Transverse colon (tissue), 4 donors: ENCODE data around the gene MAP4K1. TPM values are rescaled to one million over a fixed set of nuclear protein-coding genes. Genes with fewer than 3 reads are reported as not detected.

Source experiments
- DNase-seq: peaks from one replicate; pipeline ENCODE4 v3.0.0-alpha.2; 2019
- H3K27ac ChIP-seq, 4 donors: fragments of 200-600 bp; sonication (generic); 2 replicates each; pipeline ENCODE4 v1.5.1; 2016 to 2018; ENCODE audit warnings: inconsistent platforms in 4 of 4
- H3K27me3 ChIP-seq: fragments of 200-600 bp; sonication (generic); 2 replicates; pipeline ENCODE4 v1.5.1; 2017; ENCODE audit warnings: inconsistent platforms
- H3K36me3 ChIP-seq, 4 donors: fragments of 200-600 bp; sonication (generic); 2 replicates each; pipeline ENCODE4 v1.5.1; 2017 to 2019; ENCODE audit warnings: inconsistent platforms in 4 of 4
- H3K4me1 ChIP-seq, 4 donors: fragments of 200-600 bp; sonication (generic); 2 replicates each; pipeline ENCODE4 v1.5.1; 2017 to 2020; ENCODE audit warnings: inconsistent platforms in 4 of 4
- H3K4me3 ChIP-seq, 4 donors: fragments of 200-600 bp; sonication (generic); 1 replicate in 1 of 4; 2 replicates in 3 of 4; pipeline versions ENCODE4 v1.5.1 to v1.6.1; 2017 to 2019; ENCODE audit warnings: inconsistent platforms in 4 of 4
- H3K9me3 ChIP-seq, 2 donors: fragments of 200-600 bp; sonication (generic); 2 replicates each; pipeline ENCODE4 v1.5.1; 2017 to 2019; ENCODE audit warnings: inconsistent platforms in 2 of 2
- CTCF ChIP-seq, 5 experiments: fragments of 200-600 bp in 3 of 5; fragments of 450-650 bp in 2 of 5; sonication (generic) in 3 of 5; IDR thresholded peaks; 1 replicate in 2 of 5; 2 replicates in 3 of 5; pipeline ENCODE4 v1.5.1; 2016 to 2017; ENCODE audit warnings: antibody characterized with exemption in 5 of 5, inconsistent platforms in 3 of 5, mild to moderate bottlenecking in 2 of 5, moderate library complexity in 1 of 5
- EP300 ChIP-seq: sonication (generic); formaldehyde crosslinking; IDR thresholded peaks from one replicate; pipeline ENCODE4 v1.6.1; 2017; ENCODE audit warnings: antibody characterized with exemption, low read depth
- POLR2A ChIP-seq: fragments of 450-650 bp; IDR thresholded peaks from one replicate; pipeline ENCODE4 v1.6.1; 2016; ENCODE audit warnings: antibody characterized with exemption, mild to moderate bottlenecking, moderate library complexity
- POLR2AphosphoS5 ChIP-seq, 3 donors: sonication (generic); formaldehyde crosslinking; IDR thresholded peaks; one replicate each; pipeline ENCODE4 v1.6.1; 2016; ENCODE audit warnings: antibody characterized with exemption in 3 of 3
- WGBS, 2 donors: methylation state at CpG; one replicate each; pipeline ENCODE4 v1.1.5; 2018; ENCODE audit warnings: low coverage in 1 of 2; 5-methylcytosine and 5-hydroxymethylcytosine counted together
- in situ Hi-C, 4 donors: fragments of 200-750 bp; cut with MboI; loops; one replicate each; pipeline versions ENCODE4 v1.15.0 to v1.15.1; 2017; ENCODE audit warnings: low sequenced_read_pairs in 3 of 4, low pct_ligation_motif_present in 1 of 4, low pct_unique_long_range_greater_than_20kb in 1 of 4
- intact Hi-C: fragments of 100-400 bp; cut with DNase I; formaldehyde crosslinking; loops from one replicate; pipeline ENCODE4 v1.15.1; 2023; ENCODE audit warnings: low total_unique reads
- total RNA-seq, 4 donors: library from RNA; depleted of rRNA; stranded (reverse); fragments of >200 nt; gene quantifications; one replicate each; pipeline ENCODE4 v1.1.0, GENCODE V29; 2016

MAP4K1 gene
- total RNA-seq, 4 donors from 2014 or later = 4.0 to 49.0 (median 11.1) TPM; not detected in 1

- intact Hi-C loops = no loop called here
- no peaks in the 10 kb centered on the region for H3K9me3 ChIP-seq
- no peak overlapping the region for H3K4me3 ChIP-seq
- H3K4me1 ChIP-seq = peaks cover 0 to 11% (median 1%) of the 10 kb centered on the region in 4 donors
- TF ChIP-seq POLR2A (no peak), EP300 (no peak), CTCF (IDR thresholded peaks at IDR 0.05) (no peak), POLR2AphosphoS5 (IDR thresholded peaks at IDR 0.05) (no peak)
- in situ Hi-C loops = loop anchor here in 2 of 4 donors (10.0 to 25.0 kb wide), 3 partner anchors 71 to 394 kb away; partner anchors contain the start of genes EIF3K (in 1 of the 2), MAP4K1 (in 1 of the 2), MRPS12 (in 1 of the 2) and SARS2 (in 1 of the 2)
- DNase-seq = no peak
- H3K36me3 ChIP-seq = no peaks in the 10 kb centered on the region
- H3K27me3 ChIP-seq = no peaks in the 10 kb centered on the region
- 84% methylated on average over 19 of the region's 19 CpGs; no CpG with 5 or more reads in 1 of the 2 donors for WGBS, 2 donors
- no peak overlapping the region for H3K27ac ChIP-seq
Measured at GRCh38 chr19:38543286-38543806, 74.4 kb downstream of the MAP4K1 start.

GRCh38 chr19:38542040-38542439 lies 75.7 kb downstream of the MAP4K1 start:
- no peak for DNase-seq
- H3K4me1 ChIP-seq = peaks cover 0 to 14% (median 1%) of the 10 kb centered on the region in 4 donors
- H3K4me3 ChIP-seq = no peak overlapping the region
- in situ Hi-C loops (loop anchor here in 2 of 4 donors (10.0 to 25.0 kb wide), 3 partner anchors 73 to 395 kb away; partner anchors contain the start of genes EIF3K (in 1 of the 2), MAP4K1 (in 1 of the 2), MRPS12 (in 1 of the 2) and SARS2 (in 1 of the 2)), intact Hi-C loops (no loop called here)
- H3K36me3 ChIP-seq = no peaks in the 10 kb centered on the region
- H3K27ac ChIP-seq = no peak overlapping the region
- H3K27me3 ChIP-seq = no peaks in the 10 kb centered on the region
- WGBS, 2 donors = 79% methylated on average over 3 to 4 of the region's 4 CpGs
- H3K9me3 ChIP-seq = no peaks in the 10 kb centered on the region
- TF ChIP-seq POLR2A = no peak
- no peak for TF ChIP-seq POLR2AphosphoS5 (IDR thresholded peaks at IDR 0.05)
- TF ChIP-seq CTCF (IDR thresholded peaks at IDR 0.05) = no peak
- no peak for TF ChIP-seq EP300

GRCh38 chr19:38539751-38540150 lies 78.0 kb downstream of the MAP4K1 start:
- no peak for DNase-seq
- no peak overlapping the region for H3K27ac ChIP-seq
- TF ChIP-seq POLR2A (no peak), POLR2AphosphoS5 (IDR thresholded peaks at IDR 0.05) (no peak), EP300 (no peak), CTCF (IDR thresholded peaks at IDR 0.05) (no peak)
- in situ Hi-C loops (loop anchor here in 2 of 4 donors (10.0 to 25.0 kb wide), 3 partner anchors 75 to 398 kb away; partner anchors contain the start of genes EIF3K (in 1 of the 2), MAP4K1 (in 1 of the 2), MRPS12 (in 1 of the 2) and SARS2 (in 1 of the 2)), intact Hi-C loops (no loop called here)
- no peaks in the 10 kb centered on the region for H3K27me3 ChIP-seq
- peaks cover 0 to 12% (median 1%) of the 10 kb centered on the region in 4 donors for H3K4me1 ChIP-seq
- H3K36me3 ChIP-seq = no peaks in the 10 kb centered on the region
- no peak overlapping the region for H3K4me3 ChIP-seq
- peaks cover 0 to 11% of the 10 kb centered on the region in 2 donors for H3K9me3 ChIP-seq
- whole genome bisulfite sequencing, 2 donors = 50 to 57% methylated on average over 1 of the region's 1 CpG

GRCh38 chr19:38538793-38539528 lies 78.8 kb downstream of the MAP4K1 start:
- in situ Hi-C loops = loop anchor here in 1 of 4 donors (25.0 kb wide), 1 partner anchor 398 kb away; the partner anchor contains the start of genes MRPS12 and SARS2
- DNase-seq = no peak

More at GRCh38 chr19:38538793-38539528, 78.8 kb downstream of the MAP4K1 start:
- peaks cover 0 to 13% of the 10 kb centered on the region in 2 donors for H3K9me3 ChIP-seq
- H3K4me3 ChIP-seq = no peak overlapping the region
- H3K36me3 ChIP-seq = no peaks in the 10 kb centered on the region
- H3K27me3 ChIP-seq = no peaks in the 10 kb centered on the region
- TF ChIP-seq CTCF (IDR thresholded peaks at IDR 0.05) (no peak), EP300 (no peak), POLR2AphosphoS5 (IDR thresholded peaks at IDR 0.05) (no peak), POLR2A (no peak)
- H3K27ac ChIP-seq = no peak overlapping the region
- H3K4me1 ChIP-seq = peaks cover 0 to 5% (median 1%) of the 10 kb centered on the region in 4 donors
- intact Hi-C loops = no loop called here
- WGBS, 2 donors = 49 to 60% methylated on average over 6 of the region's 6 CpGs
